Fibroblast of villous mesenchyme (primary cell): Measurements from ENCODE around the gene CRHR1. TPM values are rescaled to one million over a fixed set of nuclear protein-coding genes. Genes with fewer than 3 reads are reported as not detected.
A peak's percentile ranks its signal among the peaks of the same experiment; 100 is the strongest.
"Not testable (repeated sequence)": the region's sequence is repeated elsewhere in the genome, so short reads cannot be mapped to it uniquely, and the experiment has no call there.

Experiments used
- DNase-seq: peaks from one replicate; pipeline ENCODE4 v3.0.0-alpha.2; 2010; ENCODE audit warnings: low read depth
- H3K4me3 ChIP-seq: 2 replicates; pipeline ENCODE4 v1.5.1; 2011; ENCODE audit warnings: low read depth, mild to moderate bottlenecking, low read length
- CTCF ChIP-seq: IDR thresholded peaks from 2 replicates; pipeline ENCODE4 v1.5.1; 2012; ENCODE audit warnings: low read depth, mild to moderate bottlenecking, low read length; ENCODE audit not compliant: insufficient read depth
- total RNA-seq: library from RNA; depleted of rRNA; stranded (reverse); fragments of >200 nt; gene quantifications from 2 replicates; pipeline ENCODE4 v1.2.3, GENCODE V29; 2012

Gene CRHR1
- total RNA-seq, 1 donor, result not detected

GRCh38 chr17:45743626-45744326 is 40.3 kb upstream of the CRHR1 start:
- no peak for DNase-seq

GRCh38 chr17:45744826-45745225 is 39.3 kb upstream of the CRHR1 start:
- H3K4me3 ChIP-seq, DNase-seq: not testable (repeated sequence)

More at GRCh38 chr17:45743626-45744326, 40.3 kb upstream of the CRHR1 start:
- no peak for TF ChIP-seq CTCF
- no peak overlapping the region for H3K4me3 ChIP-seq

- no peak overlapping the region for H3K4me3 ChIP-seq
- TF ChIP-seq CTCF, result no peak
- peak; percentile 10 for DNase-seq
These were observed 38.3 kb upstream of the CRHR1 start for GRCh38 chr17:45745601-45746494.

GRCh38 chr17:45747911-45748310 is 36.2 kb upstream of the CRHR1 start:
- H3K4me3 ChIP-seq, result no peak overlapping the region
- DNase-seq, result no peak
- no peak for TF ChIP-seq CTCF

GRCh38 chr17:45748731-45749310 is 35.3 kb upstream of the CRHR1 start:
- TF ChIP-seq CTCF, result no peak
- H3K4me3 ChIP-seq, result no peak overlapping the region
- DNase-seq, result no peak

- no peak overlapping the region for H3K4me3 ChIP-seq
- no peak for DNase-seq
- no peak for TF ChIP-seq CTCF
These were observed 34.2 kb upstream of the CRHR1 start for GRCh38 chr17:45749831-45750335.
